ENCODE results near the gene NEU1.
"Not testable (repeated sequence)": the region's sequence is repeated elsewhere in the genome, so short reads cannot be mapped to it uniquely, and the experiment has no call there.

NEU1 gene

DNA sequence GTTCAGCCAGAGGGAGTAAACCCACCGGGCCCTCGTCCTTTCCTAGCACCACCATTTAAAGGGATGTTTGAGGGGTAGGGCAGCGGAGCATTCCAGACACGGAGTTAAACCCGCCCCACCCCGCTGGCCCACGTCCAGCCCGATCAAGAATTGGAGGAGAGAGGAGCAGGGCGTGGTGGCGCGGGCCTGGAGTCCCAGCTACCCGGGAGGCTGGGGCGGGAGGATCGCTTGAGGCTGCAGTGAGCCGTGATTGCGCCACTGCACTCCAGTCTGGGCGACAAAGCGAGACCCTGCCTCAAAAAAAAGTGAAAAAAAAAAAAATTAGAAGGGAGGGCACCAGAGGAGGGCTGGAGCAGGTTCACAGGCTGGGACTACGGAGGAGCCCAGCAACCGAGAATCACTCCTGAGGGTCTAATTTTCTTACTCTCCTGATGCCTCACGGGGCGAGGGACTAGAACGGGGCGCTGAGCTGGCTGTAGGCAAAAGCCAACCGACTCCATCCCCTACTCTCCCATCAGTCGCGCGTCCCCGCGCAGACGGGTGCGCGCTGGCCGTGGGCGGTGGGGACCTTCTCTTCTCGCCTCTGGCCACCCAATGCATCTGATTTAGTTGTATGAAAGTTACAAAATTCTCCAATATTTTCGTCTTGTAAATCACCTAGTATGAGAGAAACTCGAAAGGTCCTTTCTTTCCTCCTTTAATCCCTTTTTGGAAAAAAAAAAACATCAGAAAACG lies 41.2 kb downstream of the NEU1 start:
- DNase-seq = peak in 43 of 51 donors; percentile 14 to 89 (median 58)

GRCh38 chr6:31820399-31820798 lies 42.2 kb downstream of the NEU1 start:
- not testable (repeated sequence) for DNase-seq

- DNase-seq = no peak
These were observed 42.7 kb downstream of the NEU1 start for GRCh38 chr6:31819871-31820299.

DNA sequence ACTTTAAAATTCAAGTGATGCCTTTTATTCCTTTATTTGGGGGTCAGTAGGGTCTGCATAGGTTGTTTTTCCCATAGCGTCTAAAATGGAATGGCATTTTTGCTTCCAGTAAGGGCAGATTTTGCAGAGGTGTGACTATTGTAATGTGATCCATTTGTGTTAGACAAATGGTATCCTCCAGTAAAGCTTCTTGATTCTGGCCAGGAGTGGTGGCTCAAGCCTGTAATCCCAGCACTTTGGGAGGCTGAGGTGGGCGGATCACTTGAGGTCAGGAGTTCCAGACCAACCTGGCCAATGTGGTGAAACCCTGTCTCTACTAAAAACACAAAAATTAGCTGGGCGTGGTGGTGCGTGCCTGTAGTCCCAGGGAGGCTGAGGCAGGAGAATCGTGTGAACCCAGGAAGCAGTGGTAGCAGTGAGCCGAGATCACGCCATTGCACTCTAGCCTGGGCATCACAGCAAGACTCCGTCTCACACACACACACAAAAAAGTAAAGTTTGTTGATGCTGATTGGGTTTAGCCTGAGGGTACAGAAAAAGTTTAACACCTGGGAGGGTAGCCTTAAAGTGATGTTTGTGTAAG lies 44.6 kb downstream of the NEU1 start:
- peak in 17 of 51 donors; percentile 16 to 71 (median 43) for DNase-seq

DNA sequence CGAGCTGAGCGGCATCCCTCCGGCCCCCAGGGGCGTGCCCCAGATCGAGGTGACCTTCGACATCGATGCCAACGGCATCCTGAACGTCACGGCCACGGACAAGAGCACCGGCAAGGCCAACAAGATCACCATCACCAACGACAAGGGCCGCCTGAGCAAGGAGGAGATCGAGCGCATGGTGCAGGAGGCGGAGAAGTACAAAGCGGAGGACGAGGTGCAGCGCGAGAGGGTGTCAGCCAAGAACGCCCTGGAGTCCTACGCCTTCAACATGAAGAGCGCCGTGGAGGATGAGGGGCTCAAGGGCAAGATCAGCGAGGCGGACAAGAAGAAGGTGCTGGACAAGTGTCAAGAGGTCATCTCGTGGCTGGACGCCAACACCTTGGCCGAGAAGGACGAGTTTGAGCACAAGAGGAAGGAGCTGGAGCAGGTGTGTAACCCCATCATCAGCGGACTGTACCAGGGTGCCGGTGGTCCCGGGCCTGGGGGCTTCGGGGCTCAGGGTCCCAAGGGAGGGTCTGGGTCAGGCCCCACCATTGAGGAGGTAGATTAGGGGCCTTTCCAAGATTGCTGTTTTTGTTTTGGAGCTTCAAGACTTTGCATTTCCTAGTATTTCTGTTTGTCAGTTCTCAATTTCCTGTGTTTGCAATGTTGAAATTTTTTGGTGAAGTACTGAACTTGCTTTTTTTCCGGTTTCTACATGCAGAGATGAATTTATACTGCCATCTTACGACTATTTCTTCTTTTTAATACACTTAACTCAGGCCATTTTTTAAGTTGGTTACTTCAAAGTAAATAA lies 45.3 kb downstream of the NEU1 start:
- DNase-seq = peak in 25 of 51 donors; percentile 19 to 81 (median 46)

- peak in 50 of 51 donors; percentile 84 to 100 (median 96) for DNase-seq
These were observed 47.4 kb downstream of the NEU1 start, which contains the start of the genes HSPA1A and HSPA1L for GRCh38 chr6:31815025-31815838. Gene HSPA1A (plus strand): TSS chr6:31815543. CDS start chr6:31815757, 214 bp downstream. Gene HSPA1L (minus strand): TSS chr6:31815283. CDS start chr6:31811972, 3,311 bp downstream.

GRCh38 chr6:31814677-31815024 lies 48.0 kb downstream of the NEU1 start:
- DNase-seq = peak in 49 of 51 donors; percentile 59 to 97 (median 89)

GRCh38 chr6:31813465-31813849 lies 49.2 kb downstream of the NEU1 start:
- no peak for DNase-seq

- no peak for DNase-seq
These were observed 51.0 kb downstream of the NEU1 start for GRCh38 chr6:31811645-31812044.

GRCh38 chr6:31808599-31808998 lies 54.0 kb downstream of the NEU1 start:
- not testable (repeated sequence) for DNase-seq

All from hypothalamus (tissue), 51 donors.